LNCaP clone FGC (cell line): ENCODE results near the gene ASB4.
A peak's percentile ranks its signal among the peaks of the same experiment; 100 is the strongest.

ENCODE experiments used
- DNase-seq: peaks from one replicate; pipeline ENCODE4 v3.0.0-alpha.2; 2011; ENCODE audit warnings: low read depth
- H3K4me3 ChIP-seq: 2 replicates; pipeline ENCODE4 v1.5.1; 2011; ENCODE audit warnings: mild to moderate bottlenecking, low read depth, low read length, control low read depth
- CTCF ChIP-seq: IDR thresholded peaks from 2 replicates; pipeline ENCODE4 v1.5.1; 2012; ENCODE audit warnings: mild to moderate bottlenecking; ENCODE audit not compliant: control insufficient read depth, insufficient read depth; ENCODE audit errors: extremely low read depth

ASB4 gene

DNA sequence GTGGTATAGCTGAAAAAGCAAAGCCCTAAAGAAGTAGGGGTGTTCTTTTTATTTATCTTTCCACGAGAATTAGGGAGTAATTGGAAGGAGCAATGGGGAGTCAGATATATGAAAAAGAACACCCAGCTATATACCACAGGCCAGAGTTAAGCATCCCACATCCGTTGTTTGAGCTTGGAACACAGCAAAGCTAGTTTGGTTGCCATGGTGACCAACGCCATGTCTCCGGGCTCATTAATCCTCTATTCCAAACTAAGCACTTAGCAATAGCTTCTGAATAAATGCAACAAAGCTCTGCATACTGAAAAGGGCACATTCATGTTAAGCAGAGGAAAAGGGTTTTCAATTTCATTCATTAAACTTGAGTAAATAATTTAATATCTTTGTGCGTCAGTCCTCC is 23.5 kb downstream of the ASB4 start:
- no peak overlapping the region for H3K4me3 ChIP-seq
- peak; percentile 22 for DNase-seq
- no peak for TF ChIP-seq CTCF

DNA sequence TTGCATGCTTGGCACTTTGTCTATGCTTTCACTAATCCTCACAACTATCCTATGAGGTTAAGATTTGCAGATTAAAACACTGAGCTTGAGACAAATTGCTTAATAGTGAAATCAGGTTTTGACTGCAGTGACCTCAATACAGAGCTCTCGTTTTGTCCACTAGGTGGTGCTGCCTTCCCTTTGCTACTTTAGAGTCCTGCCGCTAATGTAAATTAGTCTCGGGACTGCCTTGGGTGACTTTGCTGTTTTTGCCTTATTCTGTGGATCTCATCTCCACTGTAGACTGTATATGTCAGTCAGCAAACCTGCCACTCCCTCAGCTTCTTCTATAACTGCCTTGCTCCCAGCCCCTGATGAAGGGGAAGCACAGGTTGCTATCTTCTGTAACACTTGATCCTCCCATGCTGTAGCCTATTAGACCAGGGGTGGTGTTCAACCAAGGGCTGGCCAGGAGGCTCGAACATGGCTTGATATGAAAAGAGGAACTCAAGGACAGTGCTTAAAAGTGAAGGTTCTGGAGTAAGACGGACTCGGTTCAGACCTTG is 26.0 kb downstream of the ASB4 start:
- no peak overlapping the region for H3K4me3 ChIP-seq
- peak; percentile 94 for TF ChIP-seq CTCF
- peak; percentile 30 for DNase-seq

DNA sequence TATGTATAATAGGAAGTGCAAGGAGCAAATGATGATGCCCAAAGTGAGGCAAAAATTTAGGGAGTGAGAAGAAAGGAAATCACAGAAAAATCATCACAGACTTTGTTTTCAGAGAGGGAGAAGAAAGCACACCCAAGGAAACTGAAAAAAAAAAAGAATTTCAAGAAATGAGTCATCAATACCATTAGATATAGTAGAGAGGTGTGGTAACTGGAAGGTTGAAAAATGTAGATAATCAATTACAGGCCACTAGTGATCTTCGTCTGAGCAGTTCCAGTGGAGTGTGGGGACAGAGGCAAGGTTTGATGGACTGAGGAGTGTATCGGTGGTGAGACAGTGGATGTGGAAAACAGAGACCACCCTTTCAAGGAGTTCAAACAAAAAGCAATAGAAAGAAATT is 31.7 kb downstream of the ASB4 start:
- TF ChIP-seq CTCF = no peak
- no peak for DNase-seq
- no peak overlapping the region for H3K4me3 ChIP-seq

GRCh38 chr7:95517870-95518269 is 32.1 kb downstream of the ASB4 start:
- no peak for TF ChIP-seq CTCF
- H3K4me3 ChIP-seq = no peak overlapping the region
- no peak for DNase-seq

DNA sequence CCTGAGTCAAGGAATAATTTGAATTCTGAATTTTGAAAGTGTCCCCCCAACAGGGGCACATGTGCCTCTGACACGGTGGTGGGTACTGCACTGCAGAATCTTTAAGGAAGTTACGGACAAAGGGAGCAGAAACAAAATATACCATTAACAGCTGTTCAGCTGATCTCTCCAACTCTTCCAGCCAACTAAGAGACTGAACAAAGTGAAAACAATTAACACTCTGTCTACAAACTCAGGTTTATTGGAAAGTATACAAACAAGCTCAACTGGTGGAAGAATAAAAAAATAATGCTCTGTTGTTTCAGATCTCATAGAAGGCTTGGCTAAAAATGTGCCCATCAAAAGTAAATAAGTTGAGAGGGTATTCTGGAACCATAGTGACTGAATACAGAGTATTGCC is 34.4 kb downstream of the ASB4 start:
- TF ChIP-seq CTCF = no peak
- DNase-seq = no peak

GRCh38 chr7:95525503-95525902 is 39.8 kb downstream of the ASB4 start:
- DNase-seq = no peak
- TF ChIP-seq CTCF = no peak
- H3K4me3 ChIP-seq = no peak overlapping the region

More for the DNA sequence above, 34.4 kb downstream of the ASB4 start:
- H3K4me3 ChIP-seq = no peak overlapping the region

DNA sequence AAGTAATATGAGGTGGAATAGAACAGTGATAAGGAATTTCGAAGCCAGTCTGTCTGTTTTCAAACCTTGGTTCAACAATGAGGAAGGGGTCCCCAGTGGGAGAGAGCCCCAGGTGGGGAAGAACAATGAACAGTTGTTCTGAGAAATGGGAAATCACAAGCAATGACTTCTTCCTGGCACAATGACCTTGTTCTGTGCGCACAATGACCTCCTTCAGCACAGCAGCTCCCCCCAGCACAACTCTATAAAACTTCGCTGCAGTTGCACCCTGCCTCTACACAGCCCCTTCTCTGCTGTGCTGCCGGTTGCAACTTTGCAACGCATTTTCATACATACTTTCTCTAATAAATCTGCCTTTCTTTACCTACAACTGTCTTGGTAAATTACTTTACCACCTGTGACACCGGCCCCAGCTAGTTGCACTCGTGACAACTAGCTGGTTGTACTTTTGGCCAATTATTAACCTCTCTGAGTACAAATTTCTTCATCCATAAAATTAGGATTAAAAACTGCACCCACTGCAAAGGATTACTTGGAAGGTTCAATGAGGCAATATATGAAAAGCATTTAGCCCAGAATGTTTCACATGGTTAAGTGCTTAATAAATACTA is 40.5 kb downstream of the ASB4 start:
- DNase-seq = no peak
- no peak overlapping the region for H3K4me3 ChIP-seq
- no peak for TF ChIP-seq CTCF
